GM20000 (cell line): Measurements from ENCODE around the gene ZBTB42.
"Not testable (repeated sequence)": the region's sequence is repeated elsewhere in the genome, so short reads cannot be mapped to it uniquely, and the experiment has no call there.

Experiments used
- DNase-seq: peaks from one replicate; pipeline ENCODE4 v3.0.0; 2012; ENCODE audit warnings: low spot score
- TF ChIP-seq, protein P1 (sequence below): IDR thresholded peaks from 2 replicates; pipeline ENCODE4 v1.5.1; 2012; ENCODE audit warnings: mild to moderate bottlenecking, control low read depth; ENCODE audit errors: extremely low read depth, missing control alignments

ZBTB42 gene

DNA sequence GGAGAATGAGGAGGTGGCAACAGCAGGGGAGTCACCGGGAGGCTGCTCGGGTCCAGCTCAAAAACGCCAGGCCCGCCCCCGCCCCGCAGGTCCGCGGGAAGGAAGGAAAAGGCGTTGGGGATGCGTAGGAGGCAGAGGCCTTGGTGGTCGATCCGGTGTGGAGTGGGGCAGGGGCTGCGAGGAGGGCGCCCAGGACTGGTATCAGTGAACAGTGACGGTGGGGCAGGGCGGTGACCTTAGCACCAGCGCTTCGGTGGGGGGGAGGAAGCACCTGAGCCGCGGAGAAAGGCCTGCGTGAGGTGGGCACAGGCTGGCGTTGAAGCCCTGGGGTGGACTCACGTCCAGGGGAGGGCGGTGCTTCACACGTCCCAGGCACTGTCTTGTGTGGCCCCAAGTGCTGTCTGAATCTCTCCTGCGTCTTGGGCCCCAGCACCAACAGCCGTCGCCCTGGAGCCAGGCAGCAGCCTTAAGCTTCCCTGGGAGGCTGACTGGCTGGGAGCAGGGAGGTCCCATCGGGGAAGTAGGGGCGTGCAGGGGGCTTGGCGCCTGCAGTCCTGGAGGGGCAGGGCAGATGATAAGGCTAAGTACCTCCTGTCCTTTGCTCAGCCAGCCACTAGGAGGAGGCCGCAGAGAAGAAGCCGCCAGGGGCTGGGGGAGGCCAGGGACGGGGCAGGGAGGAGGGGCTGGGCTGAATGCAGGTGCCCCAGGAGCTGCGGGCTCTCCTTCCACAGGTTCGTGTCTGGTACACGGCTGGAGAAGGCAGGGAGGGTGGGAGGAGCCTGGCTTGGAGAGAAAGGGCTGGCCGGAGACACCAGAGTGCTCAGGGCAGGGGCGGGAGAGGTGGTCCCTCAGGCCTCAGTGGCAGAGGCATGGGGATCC lies 26.5 kb downstream of the ZBTB42 start:
- TF ChIP-seq, protein P1, sequence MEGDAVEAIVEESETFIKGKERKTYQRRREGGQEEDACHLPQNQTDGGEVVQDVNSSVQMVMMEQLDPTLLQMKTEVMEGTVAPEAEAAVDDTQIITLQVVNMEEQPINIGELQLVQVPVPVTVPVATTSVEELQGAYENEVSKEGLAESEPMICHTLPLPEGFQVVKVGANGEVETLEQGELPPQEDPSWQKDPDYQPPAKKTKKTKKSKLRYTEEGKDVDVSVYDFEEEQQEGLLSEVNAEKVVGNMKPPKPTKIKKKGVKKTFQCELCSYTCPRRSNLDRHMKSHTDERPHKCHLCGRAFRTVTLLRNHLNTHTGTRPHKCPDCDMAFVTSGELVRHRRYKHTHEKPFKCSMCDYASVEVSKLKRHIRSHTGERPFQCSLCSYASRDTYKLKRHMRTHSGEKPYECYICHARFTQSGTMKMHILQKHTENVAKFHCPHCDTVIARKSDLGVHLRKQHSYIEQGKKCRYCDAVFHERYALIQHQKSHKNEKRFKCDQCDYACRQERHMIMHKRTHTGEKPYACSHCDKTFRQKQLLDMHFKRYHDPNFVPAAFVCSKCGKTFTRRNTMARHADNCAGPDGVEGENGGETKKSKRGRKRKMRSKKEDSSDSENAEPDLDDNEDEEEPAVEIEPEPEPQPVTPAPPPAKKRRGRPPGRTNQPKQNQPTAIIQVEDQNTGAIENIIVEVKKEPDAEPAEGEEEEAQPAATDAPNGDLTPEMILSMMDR, result peak; percentile 45
- DNase-seq, result peak; percentile 82

DNA sequence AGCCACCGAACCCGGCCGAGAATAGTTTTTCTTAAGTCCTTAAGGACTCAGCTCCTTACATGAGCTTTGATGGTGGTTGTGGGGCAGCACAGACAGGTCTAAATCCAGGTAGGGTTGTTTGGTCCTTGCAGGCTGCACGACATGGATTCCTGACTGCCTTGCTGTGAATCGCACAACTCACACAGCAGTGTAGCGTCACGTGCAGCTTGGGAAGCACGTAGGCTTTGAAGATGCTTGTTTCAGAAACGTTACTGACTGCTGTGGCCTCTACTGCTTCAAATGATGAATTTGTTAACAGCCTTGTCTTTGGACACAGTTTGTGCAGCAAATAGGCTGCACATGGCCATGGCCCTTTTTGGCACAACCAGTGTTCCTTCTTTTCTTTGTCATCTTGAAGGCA lies 29.9 kb downstream of the ZBTB42 start:
- TF ChIP-seq, protein P1, result no peak

DNA sequence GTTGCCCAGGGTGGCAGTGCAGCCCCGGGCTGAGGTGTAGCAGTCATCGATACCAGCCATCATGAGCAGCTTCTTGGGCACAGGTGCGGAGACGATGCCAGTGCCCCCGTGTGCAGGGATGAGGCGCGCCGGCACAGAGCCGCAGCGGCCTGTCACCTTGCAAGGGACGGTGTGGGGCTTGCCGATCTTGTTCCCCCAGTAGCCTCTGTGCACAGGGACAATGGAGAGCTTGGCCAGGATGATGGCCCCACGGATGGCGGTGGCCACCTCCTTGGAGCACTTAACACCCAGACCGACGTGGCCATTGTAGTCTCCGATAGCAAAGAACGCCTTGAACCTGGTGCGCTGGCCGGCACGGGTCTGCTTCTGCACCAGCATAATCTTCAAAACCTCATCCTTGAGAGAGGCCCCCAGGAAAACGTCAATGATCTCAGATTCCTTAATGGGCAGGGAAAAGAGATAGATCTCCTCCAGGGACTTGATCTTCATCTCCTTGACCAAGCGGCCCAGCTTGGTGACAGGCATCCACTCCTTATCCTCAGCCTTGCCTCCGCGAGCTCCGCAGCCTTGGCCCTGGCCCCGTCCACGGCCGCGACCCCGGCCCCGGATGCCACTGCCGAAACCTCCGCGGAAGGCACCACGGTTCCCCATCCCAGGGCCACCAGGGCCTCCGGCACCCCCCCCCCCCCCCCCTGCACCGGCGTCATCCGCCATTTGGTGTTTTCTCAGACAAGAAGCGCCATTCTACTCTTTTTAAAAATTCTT lies 35.5 kb downstream of the ZBTB42 start:
- not testable (repeated sequence) for DNase-seq

More for the DNA sequence above, 29.9 kb downstream of the ZBTB42 start:
- DNase-seq, result no peak

DNA sequence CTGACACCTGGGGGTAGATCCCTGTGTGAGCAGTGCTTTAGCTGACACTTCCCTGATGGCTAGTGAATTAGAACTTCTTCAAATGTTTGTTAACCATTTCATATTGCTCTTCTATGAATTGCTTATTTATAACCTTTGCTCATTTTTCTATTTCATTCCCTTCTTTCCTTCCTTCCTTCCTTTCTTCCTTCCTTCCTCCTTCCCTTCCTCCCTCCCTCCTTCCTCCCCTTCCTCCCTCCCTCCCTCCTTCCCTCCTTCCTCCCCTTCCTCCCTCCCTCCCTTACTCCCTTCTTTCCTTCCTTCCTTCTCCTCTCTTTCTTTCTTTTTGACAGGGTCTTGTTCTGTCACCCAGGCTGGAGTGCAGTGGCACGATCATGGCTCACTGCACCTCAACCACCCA lies 40.8 kb downstream of the ZBTB42 start:
- no peak for DNase-seq
- TF ChIP-seq, protein P1, result no peak

DNA sequence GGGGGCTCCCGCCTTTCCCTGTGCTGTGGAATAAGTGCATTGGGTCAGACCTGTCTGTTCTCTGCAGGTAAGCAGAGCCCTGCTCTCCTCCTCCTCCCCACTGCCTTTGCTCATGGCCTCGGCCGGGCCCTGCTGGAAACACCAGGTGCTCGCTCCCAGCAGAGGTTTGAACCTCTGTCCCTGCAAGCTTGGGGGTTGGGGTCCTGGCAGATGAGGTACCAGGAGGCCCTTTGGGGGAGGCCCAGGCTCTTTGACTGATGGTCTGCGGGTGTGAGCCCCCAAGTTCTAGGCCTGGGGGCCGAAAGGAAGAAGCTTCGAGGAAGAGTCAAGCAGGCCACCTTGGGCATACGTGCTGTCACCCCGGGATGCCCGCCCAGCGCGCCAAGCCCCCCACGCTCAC lies 42.1 kb downstream of the ZBTB42 start:
- DNase-seq, result no peak
- TF ChIP-seq, protein P1, result no peak

DNA sequence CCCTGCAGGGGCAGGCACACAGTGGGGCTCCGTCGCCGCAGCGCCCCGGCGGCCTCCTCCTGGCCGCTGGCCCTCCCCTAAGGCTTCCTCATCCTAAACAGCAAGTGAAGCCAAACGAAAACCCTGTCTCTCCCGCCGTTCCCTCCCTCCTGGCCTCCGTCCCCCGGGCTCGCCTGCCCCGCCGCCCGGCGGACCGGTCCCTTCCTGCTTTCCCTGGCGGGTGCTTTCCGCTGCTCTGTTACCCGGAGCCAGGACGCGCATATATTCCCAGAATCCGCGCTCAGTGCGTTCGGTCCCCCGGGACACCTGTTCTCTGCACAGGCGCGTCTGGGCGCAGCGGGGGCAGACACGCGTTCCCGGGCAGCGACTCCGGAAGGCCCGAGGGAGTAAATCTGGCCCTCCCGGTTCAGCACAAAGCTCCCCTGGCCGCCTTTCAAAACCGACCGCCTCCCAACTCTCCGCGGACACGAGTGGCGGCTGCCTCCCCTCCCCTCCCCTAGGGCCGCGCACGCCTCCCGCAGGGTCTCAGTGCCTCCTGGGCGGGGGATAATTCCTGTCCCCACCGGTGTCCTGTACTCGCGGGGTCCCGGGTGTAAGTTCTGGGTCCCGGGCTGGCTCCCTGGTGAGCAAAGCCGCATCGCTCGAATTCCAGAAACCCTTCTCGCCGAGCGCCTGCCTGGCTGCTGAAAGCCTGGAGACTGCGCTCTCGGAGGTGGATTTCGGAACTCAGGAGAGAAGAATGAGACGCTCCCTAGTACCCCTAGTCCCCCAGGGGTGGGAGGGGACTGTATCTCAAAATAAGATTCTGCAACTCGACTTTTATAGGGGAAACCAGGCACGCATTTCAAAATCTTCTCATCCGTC lies 42.8 kb downstream of the ZBTB42 start:
- TF ChIP-seq, protein P1, result no peak
- no peak for DNase-seq

DNA sequence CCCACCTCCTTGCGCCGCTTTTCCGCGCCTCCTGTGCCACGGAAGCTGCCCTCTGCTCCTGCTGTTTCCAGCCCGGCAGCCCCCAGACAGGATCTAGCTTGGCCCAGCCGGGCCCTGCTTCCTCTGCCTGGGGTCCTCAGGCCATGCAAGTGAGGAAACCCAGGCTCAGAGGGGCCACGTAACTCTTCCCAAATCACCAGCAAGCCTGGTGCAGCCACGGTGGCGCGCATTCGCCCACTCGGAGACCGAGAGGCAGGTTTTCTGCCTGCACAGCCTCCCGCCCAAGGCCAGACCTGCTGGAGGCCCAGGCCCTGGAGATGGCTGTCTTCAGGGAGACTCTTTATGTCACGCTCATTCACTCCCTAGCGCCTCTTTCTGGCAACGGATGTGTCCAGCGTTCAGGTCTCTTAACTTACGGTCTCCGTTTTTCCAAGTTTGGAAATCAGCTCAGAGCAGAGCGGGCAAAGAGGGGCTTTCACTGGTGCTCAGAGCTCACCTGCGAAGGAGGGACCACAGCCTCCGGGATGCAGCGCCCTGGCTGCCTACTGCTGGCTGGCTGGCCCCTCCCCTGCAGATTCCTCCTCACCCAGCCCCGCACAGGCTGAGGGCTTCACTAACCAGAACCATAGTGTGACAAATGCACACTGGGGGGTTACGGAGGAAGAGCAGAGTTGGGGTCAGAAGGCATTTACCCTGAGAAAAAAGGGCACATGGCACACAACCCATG lies 43.6 kb downstream of the ZBTB42 start:
- no peak for DNase-seq
- TF ChIP-seq, protein P1, result no peak
